Tibial artery (tissue), 4 donors: ENCODE results near the gene DCLK1.
"Not testable (repeated sequence)": the region's sequence is repeated elsewhere in the genome, so short reads cannot be mapped to it uniquely, and the experiment has no call there.

Experiments
- DNase-seq, 2 donors: peaks; one replicate each; pipeline ENCODE4 v3.0.0-alpha.2; 2019
- H3K27ac ChIP-seq, 2 donors: fragments of 200-600 bp; sonication (generic) in 1 of 2; 1 replicate in 1 of 2; 2 replicates in 1 of 2; pipeline ENCODE4 v1.5.1; 2018 to 2019; ENCODE audit warnings: mild to moderate bottlenecking in 1 of 2
- H3K27me3 ChIP-seq, 2 donors: fragments of 200-600 bp; sonication (generic) in 1 of 2; one replicate each; pipeline versions ENCODE4 v1.5.1 to v1.6.0; 2016 to 2019
- H3K36me3 ChIP-seq, 3 donors: fragments of 200-600 bp; sonication (generic) in 2 of 3; one replicate each; pipeline ENCODE4 v1.5.1; 2016 to 2019; ENCODE audit warnings: mild to moderate bottlenecking in 2 of 3
- H3K4me1 ChIP-seq, 4 donors: fragments of 200-600 bp; sonication (generic) in 2 of 4; 1 replicate in 3 of 4; 2 replicates in 1 of 4; pipeline ENCODE4 v1.5.1; 2016 to 2019
- H3K4me3 ChIP-seq, 2 donors: fragments of 200-600 bp; sonication (generic) in 1 of 2; 1 replicate in 1 of 2; 2 replicates in 1 of 2; pipeline ENCODE4 v1.5.1; 2018 to 2019; ENCODE audit warnings: mild to moderate bottlenecking in 2 of 2
- H3K9me3 ChIP-seq, 3 donors: fragments of 200-600 bp; sonication (generic) in 1 of 3; one replicate each; pipeline ENCODE4 v1.5.1; 2016 to 2019
- intact Hi-C: fragments of 100-400 bp; cut with DNase I; formaldehyde crosslinking; loops from one replicate; pipeline ENCODE4 v1.15.0; 2023; ENCODE audit warnings: low total_unique reads
- TF ChIP-seq, protein P1 (sequence below), 2 experiments: fragments of 200-600 bp in 1 of 2; fragments of 450-650 bp in 1 of 2; IDR thresholded peaks; one replicate each; pipeline ENCODE4 v1.5.1; 2017 to 2019; ENCODE audit warnings: antibody characterized with exemption in 2 of 2, mild to moderate bottlenecking in 1 of 2, moderate library complexity in 1 of 2

Gene DCLK1

GRCh38 chr13:35990196-35990595, 141.0 kb downstream of the DCLK1 start:
- TF ChIP-seq, protein P1, sequence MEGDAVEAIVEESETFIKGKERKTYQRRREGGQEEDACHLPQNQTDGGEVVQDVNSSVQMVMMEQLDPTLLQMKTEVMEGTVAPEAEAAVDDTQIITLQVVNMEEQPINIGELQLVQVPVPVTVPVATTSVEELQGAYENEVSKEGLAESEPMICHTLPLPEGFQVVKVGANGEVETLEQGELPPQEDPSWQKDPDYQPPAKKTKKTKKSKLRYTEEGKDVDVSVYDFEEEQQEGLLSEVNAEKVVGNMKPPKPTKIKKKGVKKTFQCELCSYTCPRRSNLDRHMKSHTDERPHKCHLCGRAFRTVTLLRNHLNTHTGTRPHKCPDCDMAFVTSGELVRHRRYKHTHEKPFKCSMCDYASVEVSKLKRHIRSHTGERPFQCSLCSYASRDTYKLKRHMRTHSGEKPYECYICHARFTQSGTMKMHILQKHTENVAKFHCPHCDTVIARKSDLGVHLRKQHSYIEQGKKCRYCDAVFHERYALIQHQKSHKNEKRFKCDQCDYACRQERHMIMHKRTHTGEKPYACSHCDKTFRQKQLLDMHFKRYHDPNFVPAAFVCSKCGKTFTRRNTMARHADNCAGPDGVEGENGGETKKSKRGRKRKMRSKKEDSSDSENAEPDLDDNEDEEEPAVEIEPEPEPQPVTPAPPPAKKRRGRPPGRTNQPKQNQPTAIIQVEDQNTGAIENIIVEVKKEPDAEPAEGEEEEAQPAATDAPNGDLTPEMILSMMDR (IDR thresholded peaks at IDR 0.05) = no peak
- H3K4me1 ChIP-seq = peaks cover 0 to 32% (median 19%) of the 10 kb centered on the region in 4 donors
- H3K36me3 ChIP-seq = no peaks in the 10 kb centered on the region
- DNase-seq = no peak
- no peak overlapping the region for H3K27ac ChIP-seq
- H3K27me3 ChIP-seq = no peaks in the 10 kb centered on the region
- H3K4me3 ChIP-seq = no peak overlapping the region
- intact Hi-C loops = no loop called here
- H3K9me3 ChIP-seq = no peaks in the 10 kb centered on the region

DNA sequence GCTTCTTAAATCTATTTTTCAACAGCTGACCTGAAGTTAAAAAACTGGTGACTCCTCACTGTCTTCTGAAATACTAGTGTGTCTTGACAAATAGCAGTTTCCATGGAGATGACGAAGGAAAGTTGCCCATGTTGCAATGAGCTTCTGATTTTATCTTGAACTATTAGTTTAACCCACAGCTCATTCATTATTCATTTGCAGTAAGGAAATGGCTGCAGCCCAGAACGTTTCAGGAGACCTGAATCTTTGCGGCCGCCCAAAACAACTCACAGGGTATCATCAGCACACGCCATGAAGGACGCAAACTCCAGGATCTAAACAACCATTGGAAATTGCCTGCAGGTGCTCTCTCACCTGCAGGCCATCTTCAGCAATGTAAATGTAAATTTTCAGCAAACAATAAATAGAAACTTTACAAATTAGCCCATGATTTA, 142.5 kb downstream of the DCLK1 start:
- TF ChIP-seq, protein P1 (IDR thresholded peaks at IDR 0.05) = no peak
- Histone ChIP-seq H3K27me3 (no peaks in the 10 kb centered on the region), H3K27ac (no peak overlapping the region), H3K4me1 (peaks cover 0 to 17% (median 7%) of the 10 kb centered on the region in 4 donors), H3K4me3 (no peak overlapping the region), H3K36me3 (no peaks in the 10 kb centered on the region), H3K9me3 (no peaks in the 10 kb centered on the region)
- DNase-seq = no peak
- intact Hi-C loops = no loop called here

DNA sequence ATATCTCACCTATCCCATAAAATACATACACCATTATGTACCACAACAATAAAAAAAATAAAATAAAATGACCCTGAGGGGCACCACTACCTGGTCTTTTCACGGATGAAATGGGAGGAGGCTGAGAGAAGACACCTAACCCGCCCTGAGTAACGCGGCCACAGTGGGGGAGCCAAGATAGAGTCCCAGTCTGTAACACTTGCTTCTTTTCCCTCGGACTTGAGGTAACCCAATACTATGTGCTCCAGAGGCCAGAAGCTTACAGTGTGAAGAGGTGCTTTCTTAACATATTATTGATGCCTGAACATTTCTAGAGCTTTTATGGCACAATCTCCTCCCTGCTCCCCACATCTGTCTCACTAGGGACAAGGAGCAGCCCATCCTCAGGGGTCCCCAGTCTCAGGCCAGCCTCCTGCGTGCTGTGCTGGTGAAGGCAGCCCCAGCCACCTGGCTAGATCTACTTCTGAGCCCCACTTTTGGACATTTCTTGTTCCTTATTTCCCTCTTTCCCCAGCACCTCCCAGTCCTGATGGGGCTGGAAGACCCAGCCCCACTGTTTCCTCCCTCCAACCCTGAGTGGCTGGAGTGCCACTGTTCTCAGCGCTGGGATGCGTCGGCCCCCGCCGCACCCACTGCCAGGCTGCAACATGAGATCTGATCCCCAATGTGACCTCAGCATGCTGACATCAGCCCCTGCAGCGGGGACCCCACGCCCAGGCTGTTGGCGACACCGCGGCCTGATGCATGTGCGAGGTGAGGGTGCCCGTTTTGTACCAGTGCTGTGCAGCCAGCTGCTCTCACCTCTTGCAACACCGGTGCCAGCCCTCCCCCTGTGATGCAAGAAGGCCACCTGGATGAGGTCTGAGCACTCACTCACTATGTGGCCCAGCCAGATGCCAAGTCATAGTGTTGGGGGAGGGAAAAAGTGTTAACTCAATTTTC, 143.3 kb downstream of the DCLK1 start:
- no peaks in the 10 kb centered on the region for H3K36me3 ChIP-seq
- no peak overlapping the region for H3K27ac ChIP-seq
- H3K9me3 ChIP-seq = no peaks in the 10 kb centered on the region
- peaks cover 0 to 9% (median 0%) of the 10 kb centered on the region in 4 donors for H3K4me1 ChIP-seq
- no peaks in the 10 kb centered on the region for H3K27me3 ChIP-seq
- DNase-seq = no peak
- H3K4me3 ChIP-seq = no peak overlapping the region
- TF ChIP-seq, protein P1 (IDR thresholded peaks at IDR 0.05) = no peak
- intact Hi-C loops = no loop called here

GRCh38 chr13:35984776-35985453, 146.3 kb downstream of the DCLK1 start:
- no peak overlapping the region for H3K27ac ChIP-seq
- TF ChIP-seq, protein P1 (IDR thresholded peaks at IDR 0.05) = no peak
- intact Hi-C loops = no loop called here

DNA sequence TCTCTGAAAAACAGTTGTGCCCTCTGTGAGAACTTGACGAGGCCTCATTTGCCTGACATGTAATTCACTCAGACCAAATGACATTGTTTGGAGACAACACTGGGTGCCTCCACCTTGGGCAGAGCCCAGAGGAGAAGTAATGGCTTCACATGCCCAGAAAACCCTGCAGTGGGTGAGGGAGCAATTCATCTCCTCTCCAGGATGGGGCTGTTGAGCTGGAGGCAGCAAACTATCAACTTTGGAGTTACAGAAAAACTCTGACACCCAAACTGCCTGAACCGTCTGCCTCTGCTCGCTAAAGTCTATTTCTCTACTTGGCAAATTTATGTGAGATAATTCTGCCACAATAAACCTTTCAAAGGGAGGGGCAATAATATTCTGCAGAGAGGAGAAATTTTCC, 146.9 kb downstream of the DCLK1 start:
- no peak for DNase-seq
- Histone ChIP-seq H3K4me1 (peaks cover 0 to 10% (median 3%) of the 10 kb centered on the region in 4 donors), H3K27ac (no peak overlapping the region), H3K36me3 (no peaks in the 10 kb centered on the region), H3K4me3 (no peak overlapping the region), H3K9me3 (no peaks in the 10 kb centered on the region), H3K27me3 (no peaks in the 10 kb centered on the region)
- intact Hi-C loops = no loop called here
- TF ChIP-seq, protein P1 (IDR thresholded peaks at IDR 0.05) = no peak

More at GRCh38 chr13:35984776-35985453, 146.3 kb downstream of the DCLK1 start:
- no peaks in the 10 kb centered on the region for H3K9me3 ChIP-seq
- DNase-seq = no peak
- H3K4me3 ChIP-seq = no peak overlapping the region
- peaks cover 0 to 5% (median 0%) of the 10 kb centered on the region in 4 donors for H3K4me1 ChIP-seq
- no peaks in the 10 kb centered on the region for H3K27me3 ChIP-seq
- no peaks in the 10 kb centered on the region for H3K36me3 ChIP-seq

DNA sequence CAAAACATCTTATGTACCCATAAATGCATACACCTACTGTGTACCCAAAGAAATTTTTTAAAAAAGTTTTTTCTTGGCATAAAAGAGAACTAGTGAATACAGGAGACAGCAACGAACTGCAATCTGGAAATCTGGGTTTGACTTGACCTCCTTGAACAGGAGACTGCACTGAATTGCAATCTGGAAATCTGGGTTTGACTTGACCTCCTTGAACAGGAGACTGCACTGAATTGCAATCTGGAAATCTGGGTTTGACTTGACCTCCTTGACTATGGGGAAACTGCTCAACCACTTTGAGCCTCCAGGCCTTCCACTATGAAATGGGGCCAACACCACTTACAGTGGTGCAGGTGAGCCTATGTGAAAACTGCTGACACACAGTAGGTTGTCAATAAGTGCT, 147.5 kb downstream of the DCLK1 start:
- H3K27ac ChIP-seq, H3K36me3 ChIP-seq, H3K4me3 ChIP-seq, DNase-seq, H3K9me3 ChIP-seq, intact Hi-C loops, H3K27me3 ChIP-seq: not testable (repeated sequence)
- peaks cover 0 to 16% (median 9%) of the 10 kb centered on the region in 4 donors for H3K4me1 ChIP-seq
